ENCODE results near the gene ROS1.

Gene ROS1

GRCh38 chr6:117317261-117317660 is 108.5 kb downstream of the ROS1 start:
- Histone ChIP-seq H3K27me3 (replicated peaks in 2 of 5; ENCODE audit: control insufficient read depth in 4 of 5, insufficient read depth in 5 of 5, low read length in 4 of 5) (peaks cover 0 to 4% (median 0%) of the 10 kb centered on the region in 5 experiments), H3K9me3 (ENCODE audit: control extremely low read depth in 1 of 5, control insufficient read depth in 4 of 5, insufficient read depth in 2 of 5, low read depth in 1 of 5, low read length in 4 of 5) (no peaks in the 10 kb centered on the region), H3K4me1 (ENCODE audit: control extremely low read depth in 1 of 4, control insufficient read depth in 4 of 4, insufficient read depth in 4 of 4, low read length in 3 of 4) (no peaks in the 10 kb centered on the region), H3K36me3 (ENCODE audit: control insufficient read depth in 4 of 4, insufficient read depth in 4 of 4, low read length in 3 of 4) (no peaks in the 10 kb centered on the region), H3K4me3 (ENCODE audit: control insufficient read depth in 1 of 7, extremely low read depth in 1 of 7, insufficient read depth in 4 of 7, low read depth in 2 of 7, low read length in 6 of 7) (no peak overlapping the region), H3K27ac (ENCODE audit: insufficient read depth in 1 of 2, low read depth in 1 of 2, low read length in 2 of 2, poor library complexity in 1 of 2, severe bottlenecking in 2 of 2) (no peak overlapping the region)
- POLR2A ChIA-PET = no interaction called here
- CTCF ChIA-PET = no interaction called here
- no CpG with 5 or more reads among the region's 4 CpGs for WGBS (ENCODE audit: insufficient coverage)
- peak in 2 of 3 donors; percentile 5 to 6 for DNase-seq

GRCh38 chr6:117311726-117312125 is 114.0 kb downstream of the ROS1 start:
- ChIA-PET CTCF (no interaction called here), POLR2A (no interaction called here)
- Histone ChIP-seq H3K4me3 (ENCODE audit: control insufficient read depth in 1 of 7, extremely low read depth in 1 of 7, insufficient read depth in 4 of 7, low read depth in 2 of 7, low read length in 6 of 7) (no peak overlapping the region), H3K4me1 (ENCODE audit: control extremely low read depth in 1 of 4, control insufficient read depth in 4 of 4, insufficient read depth in 4 of 4, low read length in 3 of 4) (no peaks in the 10 kb centered on the region), H3K36me3 (ENCODE audit: control insufficient read depth in 4 of 4, insufficient read depth in 4 of 4, low read length in 3 of 4) (no peaks in the 10 kb centered on the region), H3K27ac (ENCODE audit: insufficient read depth in 1 of 2, low read depth in 1 of 2, low read length in 2 of 2, poor library complexity in 1 of 2, severe bottlenecking in 2 of 2) (no peak overlapping the region), H3K27me3 (replicated peaks in 2 of 5; ENCODE audit: control insufficient read depth in 4 of 5, insufficient read depth in 5 of 5, low read length in 4 of 5) (peaks cover 0 to 3% (median 0%) of the 10 kb centered on the region in 5 experiments), H3K9me3 (ENCODE audit: control extremely low read depth in 1 of 5, control insufficient read depth in 4 of 5, insufficient read depth in 2 of 5, low read depth in 1 of 5, low read length in 4 of 5) (no peaks in the 10 kb centered on the region)
- DNase-seq = no peak
- WGBS (ENCODE audit: insufficient coverage) = 100% methylated on average over 1 of the region's 1 CpG

DNA sequence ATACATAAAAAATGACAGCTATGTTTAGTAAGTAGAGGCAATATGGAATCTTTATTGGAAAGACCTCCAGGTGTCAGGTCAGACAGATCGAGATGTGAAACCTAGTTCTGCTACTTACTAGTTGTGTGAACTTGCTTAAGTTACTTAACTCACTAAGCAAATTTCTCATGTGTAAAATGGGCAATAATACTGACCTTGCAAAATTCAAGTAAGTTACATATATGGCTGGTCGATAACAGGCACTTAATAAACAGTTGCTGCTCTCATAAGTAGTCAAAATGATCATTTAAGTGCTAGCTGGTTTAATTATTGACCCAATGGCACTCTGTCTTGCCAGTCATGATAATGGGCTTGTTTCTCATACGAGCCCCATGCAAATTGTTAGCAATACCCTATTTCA is 114.4 kb downstream of the ROS1 start:
- Histone ChIP-seq H3K9me3 (ENCODE audit: control extremely low read depth in 1 of 5, control insufficient read depth in 4 of 5, insufficient read depth in 2 of 5, low read depth in 1 of 5, low read length in 4 of 5) (no peaks in the 10 kb centered on the region), H3K36me3 (ENCODE audit: control insufficient read depth in 4 of 4, insufficient read depth in 4 of 4, low read length in 3 of 4) (no peaks in the 10 kb centered on the region), H3K4me1 (ENCODE audit: control extremely low read depth in 1 of 4, control insufficient read depth in 4 of 4, insufficient read depth in 4 of 4, low read length in 3 of 4) (no peaks in the 10 kb centered on the region), H3K27me3 (replicated peaks in 2 of 5; ENCODE audit: control insufficient read depth in 4 of 5, insufficient read depth in 5 of 5, low read length in 4 of 5) (peaks cover 0 to under 1% (median 0%) of the 10 kb centered on the region in 5 experiments), H3K27ac (ENCODE audit: insufficient read depth in 1 of 2, low read depth in 1 of 2, low read length in 2 of 2, poor library complexity in 1 of 2, severe bottlenecking in 2 of 2) (no peak overlapping the region), H3K4me3 (ENCODE audit: control insufficient read depth in 1 of 7, extremely low read depth in 1 of 7, insufficient read depth in 4 of 7, low read depth in 2 of 7, low read length in 6 of 7) (no peak overlapping the region)
- ChIA-PET POLR2A (no interaction called here), CTCF (no interaction called here)
- no peak for DNase-seq
- no CpG with 5 or more reads among the region's 3 CpGs for WGBS (ENCODE audit: insufficient coverage)

DNA sequence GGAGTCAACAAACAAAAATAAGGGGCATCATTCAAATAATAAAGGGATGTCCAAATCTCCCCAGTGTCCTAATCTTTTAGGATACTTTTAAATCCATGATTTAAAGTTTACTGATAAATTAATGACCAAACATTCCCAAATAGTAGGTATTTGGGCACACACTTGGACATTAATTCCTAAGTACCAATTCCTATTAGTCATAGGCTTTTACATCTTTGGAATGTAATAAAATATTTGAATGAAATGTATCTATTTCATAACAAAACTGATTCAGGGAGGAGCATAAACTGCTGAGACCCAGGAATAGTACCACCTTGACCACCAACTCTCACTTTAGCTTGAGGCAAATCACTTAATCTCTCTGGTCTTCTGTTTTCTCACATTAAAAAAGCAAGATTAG is 116.1 kb downstream of the ROS1 start:
- Histone ChIP-seq H3K27ac (ENCODE audit: insufficient read depth in 1 of 2, low read depth in 1 of 2, low read length in 2 of 2, poor library complexity in 1 of 2, severe bottlenecking in 2 of 2) (no peak overlapping the region), H3K9me3 (ENCODE audit: control extremely low read depth in 1 of 5, control insufficient read depth in 4 of 5, insufficient read depth in 2 of 5, low read depth in 1 of 5, low read length in 4 of 5) (no peaks in the 10 kb centered on the region), H3K27me3 (replicated peaks in 2 of 5; ENCODE audit: control insufficient read depth in 4 of 5, insufficient read depth in 5 of 5, low read length in 4 of 5) (no peaks in the 10 kb centered on the region), H3K4me3 (ENCODE audit: control insufficient read depth in 1 of 7, extremely low read depth in 1 of 7, insufficient read depth in 4 of 7, low read depth in 2 of 7, low read length in 6 of 7) (no peak overlapping the region), H3K4me1 (ENCODE audit: control extremely low read depth in 1 of 4, control insufficient read depth in 4 of 4, insufficient read depth in 4 of 4, low read length in 3 of 4) (no peaks in the 10 kb centered on the region), H3K36me3 (ENCODE audit: control insufficient read depth in 4 of 4, insufficient read depth in 4 of 4, low read length in 3 of 4) (no peaks in the 10 kb centered on the region)
- POLR2A ChIA-PET = no interaction called here
- CTCF ChIA-PET = no interaction called here
- no peak for DNase-seq

DNA sequence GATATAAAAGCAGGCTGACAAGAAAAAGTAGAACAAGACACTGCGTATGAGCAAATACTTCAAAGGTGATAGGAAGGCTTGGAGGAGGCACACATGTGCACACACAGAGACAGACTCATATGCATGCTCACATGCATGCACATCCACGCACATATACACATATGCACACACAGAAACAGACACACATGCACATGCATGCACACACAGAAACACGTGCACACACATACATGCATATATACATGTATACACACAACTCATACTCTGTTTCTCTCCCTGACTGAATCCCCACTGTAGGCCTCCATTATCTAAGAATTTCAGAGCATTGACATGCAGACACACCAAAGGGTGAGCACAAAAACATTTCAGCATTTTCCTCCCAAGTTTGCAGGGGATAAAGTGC is 116.7 kb downstream of the ROS1 start:
- H3K36me3 ChIP-seq (ENCODE audit: control insufficient read depth in 4 of 4, insufficient read depth in 4 of 4, low read length in 3 of 4) = no peaks in the 10 kb centered on the region
- POLR2A ChIA-PET = no interaction called here
- 87% methylated on average over 3 of the region's 3 CpGs for WGBS (ENCODE audit: insufficient coverage)
- H3K27me3 ChIP-seq (replicated peaks in 2 of 5; ENCODE audit: control insufficient read depth in 4 of 5, insufficient read depth in 5 of 5, low read length in 4 of 5) = no peaks in the 10 kb centered on the region
- no peak overlapping the region for H3K27ac ChIP-seq (ENCODE audit: insufficient read depth in 1 of 2, low read depth in 1 of 2, low read length in 2 of 2, poor library complexity in 1 of 2, severe bottlenecking in 2 of 2)
- H3K9me3 ChIP-seq (ENCODE audit: control extremely low read depth in 1 of 5, control insufficient read depth in 4 of 5, insufficient read depth in 2 of 5, low read depth in 1 of 5, low read length in 4 of 5) = no peaks in the 10 kb centered on the region
- no peaks in the 10 kb centered on the region for H3K4me1 ChIP-seq (ENCODE audit: control extremely low read depth in 1 of 4, control insufficient read depth in 4 of 4, insufficient read depth in 4 of 4, low read length in 3 of 4)
- CTCF ChIA-PET = no interaction called here
- DNase-seq = no peak
- H3K4me3 ChIP-seq (ENCODE audit: control insufficient read depth in 1 of 7, extremely low read depth in 1 of 7, insufficient read depth in 4 of 7, low read depth in 2 of 7, low read length in 6 of 7) = no peak overlapping the region

GRCh38 chr6:117307655-117308054 is 118.1 kb downstream of the ROS1 start:
- no peaks in the 10 kb centered on the region for H3K4me1 ChIP-seq (ENCODE audit: control extremely low read depth in 1 of 4, control insufficient read depth in 4 of 4, insufficient read depth in 4 of 4, low read length in 3 of 4)
- no peak for DNase-seq
- CTCF ChIA-PET = no interaction called here
- WGBS (ENCODE audit: insufficient coverage) = 100% methylated on average over 1 of the region's 3 CpGs
- H3K27ac ChIP-seq (ENCODE audit: insufficient read depth in 1 of 2, low read depth in 1 of 2, low read length in 2 of 2, poor library complexity in 1 of 2, severe bottlenecking in 2 of 2) = no peak overlapping the region
- H3K36me3 ChIP-seq (ENCODE audit: control insufficient read depth in 4 of 4, insufficient read depth in 4 of 4, low read length in 3 of 4) = no peaks in the 10 kb centered on the region
- no peak overlapping the region for H3K4me3 ChIP-seq (ENCODE audit: control insufficient read depth in 1 of 7, extremely low read depth in 1 of 7, insufficient read depth in 4 of 7, low read depth in 2 of 7, low read length in 6 of 7)
- POLR2A ChIA-PET = no interaction called here
- H3K9me3 ChIP-seq (ENCODE audit: control extremely low read depth in 1 of 5, control insufficient read depth in 4 of 5, insufficient read depth in 2 of 5, low read depth in 1 of 5, low read length in 4 of 5) = no peaks in the 10 kb centered on the region
- no peaks in the 10 kb centered on the region for H3K27me3 ChIP-seq (replicated peaks in 2 of 5; ENCODE audit: control insufficient read depth in 4 of 5, insufficient read depth in 5 of 5, low read length in 4 of 5)

DNA sequence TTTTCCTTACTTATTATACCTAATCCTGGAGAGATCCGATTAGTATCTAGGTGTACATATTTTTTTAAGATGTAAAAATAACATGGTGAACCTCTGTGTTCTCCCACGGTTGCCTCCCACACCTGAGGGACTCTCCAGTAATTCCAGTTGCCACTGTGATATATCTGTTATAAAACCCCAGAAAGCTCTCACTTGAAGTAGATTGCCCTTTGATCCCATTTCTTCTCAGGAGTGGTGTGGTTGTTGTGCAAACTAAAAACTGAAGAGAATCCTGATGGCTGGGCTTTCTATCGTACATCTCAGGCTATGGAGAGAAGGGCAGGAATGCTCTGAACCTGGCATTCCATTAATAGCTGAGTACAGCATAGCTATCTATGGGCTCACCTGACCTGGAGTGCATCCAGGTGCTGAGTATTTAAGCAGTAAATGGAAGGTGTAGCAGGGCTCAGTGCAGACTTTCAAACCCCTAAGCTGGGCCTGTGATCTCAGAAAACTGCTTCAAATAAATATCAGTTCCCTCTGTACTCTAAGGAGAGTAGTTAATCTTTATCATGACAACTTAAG is 119.4 kb downstream of the ROS1 start:
- ChIA-PET POLR2A (no interaction called here), CTCF (no interaction called here)
- DNase-seq = no peak
- Histone ChIP-seq H3K36me3 (ENCODE audit: control insufficient read depth in 4 of 4, insufficient read depth in 4 of 4, low read length in 3 of 4) (no peaks in the 10 kb centered on the region), H3K9me3 (ENCODE audit: control extremely low read depth in 1 of 5, control insufficient read depth in 4 of 5, insufficient read depth in 2 of 5, low read depth in 1 of 5, low read length in 4 of 5) (no peaks in the 10 kb centered on the region), H3K4me3 (ENCODE audit: control insufficient read depth in 1 of 7, extremely low read depth in 1 of 7, insufficient read depth in 4 of 7, low read depth in 2 of 7, low read length in 6 of 7) (no peak overlapping the region), H3K27me3 (replicated peaks in 2 of 5; ENCODE audit: control insufficient read depth in 4 of 5, insufficient read depth in 5 of 5, low read length in 4 of 5) (no peaks in the 10 kb centered on the region), H3K4me1 (ENCODE audit: control extremely low read depth in 1 of 4, control insufficient read depth in 4 of 4, insufficient read depth in 4 of 4, low read length in 3 of 4) (no peaks in the 10 kb centered on the region), H3K27ac (ENCODE audit: insufficient read depth in 1 of 2, low read depth in 1 of 2, low read length in 2 of 2, poor library complexity in 1 of 2, severe bottlenecking in 2 of 2) (no peak overlapping the region)
- WGBS (ENCODE audit: insufficient coverage) = 93% methylated on average over 3 of the region's 3 CpGs

Data from common myeloid progenitor, CD34-positive (primary cell).